ENCODE results near the gene MPZL1.
A peak's percentile ranks its signal among the peaks of the same experiment; 100 is the strongest.

MPZL1 gene

DNA sequence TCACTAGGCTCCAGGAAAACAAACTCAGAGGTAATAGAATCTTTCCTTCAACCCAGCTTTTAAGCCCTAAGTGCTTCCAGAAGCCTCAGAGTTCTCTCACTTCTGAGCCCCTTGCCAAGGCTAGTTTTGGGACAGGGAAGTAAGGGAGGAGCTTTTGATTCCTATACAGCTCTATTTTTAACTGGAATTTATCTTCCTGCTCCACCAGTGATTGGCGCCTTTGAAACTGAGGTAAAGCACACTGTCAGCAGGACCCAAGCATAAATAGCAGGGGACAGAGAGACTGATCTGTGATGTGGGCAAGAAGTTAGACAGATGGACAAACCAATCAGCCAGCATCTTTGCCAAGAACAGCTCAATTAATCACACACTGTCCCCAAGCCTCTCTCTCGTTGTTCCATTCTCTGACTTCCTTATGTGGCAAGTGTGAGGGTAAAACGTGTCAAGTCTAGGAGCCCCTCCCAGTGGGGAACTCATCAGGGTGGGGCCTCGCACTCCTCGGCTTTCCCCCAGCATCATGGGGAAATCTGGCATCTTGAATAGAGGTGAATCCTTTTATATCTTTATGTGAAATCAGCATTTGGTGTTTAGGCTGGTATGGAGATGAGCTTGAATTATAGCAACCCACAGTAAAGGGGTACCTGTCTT is 40.2 kb upstream of the MPZL1 start:
- Mint-ChIP-seq H3K4me3 (no peak overlapping the region), H3K4me1 (peaks cover 47% of the 10 kb centered on the region), H3K27ac (peak overlapping the region; percentile 57), H3K27me3 (ENCODE audit: low read depth, poor library complexity) (peaks cover 4% of the 10 kb centered on the region), H3K9me3 (no peaks in the 10 kb centered on the region), H3K36me3 (ENCODE audit: low read depth) (no peaks in the 10 kb centered on the region)
- DNase-seq = no peak
- TF ChIP-seq, protein P1, sequence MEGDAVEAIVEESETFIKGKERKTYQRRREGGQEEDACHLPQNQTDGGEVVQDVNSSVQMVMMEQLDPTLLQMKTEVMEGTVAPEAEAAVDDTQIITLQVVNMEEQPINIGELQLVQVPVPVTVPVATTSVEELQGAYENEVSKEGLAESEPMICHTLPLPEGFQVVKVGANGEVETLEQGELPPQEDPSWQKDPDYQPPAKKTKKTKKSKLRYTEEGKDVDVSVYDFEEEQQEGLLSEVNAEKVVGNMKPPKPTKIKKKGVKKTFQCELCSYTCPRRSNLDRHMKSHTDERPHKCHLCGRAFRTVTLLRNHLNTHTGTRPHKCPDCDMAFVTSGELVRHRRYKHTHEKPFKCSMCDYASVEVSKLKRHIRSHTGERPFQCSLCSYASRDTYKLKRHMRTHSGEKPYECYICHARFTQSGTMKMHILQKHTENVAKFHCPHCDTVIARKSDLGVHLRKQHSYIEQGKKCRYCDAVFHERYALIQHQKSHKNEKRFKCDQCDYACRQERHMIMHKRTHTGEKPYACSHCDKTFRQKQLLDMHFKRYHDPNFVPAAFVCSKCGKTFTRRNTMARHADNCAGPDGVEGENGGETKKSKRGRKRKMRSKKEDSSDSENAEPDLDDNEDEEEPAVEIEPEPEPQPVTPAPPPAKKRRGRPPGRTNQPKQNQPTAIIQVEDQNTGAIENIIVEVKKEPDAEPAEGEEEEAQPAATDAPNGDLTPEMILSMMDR (IDR thresholded peaks at IDR 0.05) = no peak

DNA sequence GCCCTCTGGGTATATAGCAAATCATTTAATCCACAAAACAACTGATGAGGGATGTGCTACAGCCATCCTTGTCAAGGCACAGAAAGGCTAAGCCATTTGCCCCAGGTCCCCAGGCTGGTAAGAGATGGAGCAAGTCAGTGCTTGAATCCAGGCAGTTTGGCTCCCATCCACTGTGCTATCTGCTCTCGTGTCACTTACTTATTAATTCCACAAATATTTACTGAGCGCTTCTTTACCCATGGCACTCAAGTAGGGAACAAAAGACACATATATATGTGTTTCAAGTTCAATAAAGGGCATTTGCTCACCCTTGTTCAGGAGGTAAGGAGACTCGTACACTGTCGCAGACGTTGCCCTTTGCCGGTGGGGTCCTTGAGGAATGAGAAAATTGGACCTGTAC is 38.6 kb upstream of the MPZL1 start:
- no peak overlapping the region for H3K4me3 Mint-ChIP-seq
- H3K27me3 Mint-ChIP-seq (ENCODE audit: low read depth, poor library complexity) = peaks cover 4% of the 10 kb centered on the region
- no peaks in the 10 kb centered on the region for H3K36me3 Mint-ChIP-seq (ENCODE audit: low read depth)
- no peaks in the 10 kb centered on the region for H3K9me3 Mint-ChIP-seq
- no peak for DNase-seq
- peaks cover 56% of the 10 kb centered on the region for H3K4me1 Mint-ChIP-seq
- TF ChIP-seq, protein P1 (IDR thresholded peaks at IDR 0.05) = no peak
- H3K27ac Mint-ChIP-seq = no peak overlapping the region

DNA sequence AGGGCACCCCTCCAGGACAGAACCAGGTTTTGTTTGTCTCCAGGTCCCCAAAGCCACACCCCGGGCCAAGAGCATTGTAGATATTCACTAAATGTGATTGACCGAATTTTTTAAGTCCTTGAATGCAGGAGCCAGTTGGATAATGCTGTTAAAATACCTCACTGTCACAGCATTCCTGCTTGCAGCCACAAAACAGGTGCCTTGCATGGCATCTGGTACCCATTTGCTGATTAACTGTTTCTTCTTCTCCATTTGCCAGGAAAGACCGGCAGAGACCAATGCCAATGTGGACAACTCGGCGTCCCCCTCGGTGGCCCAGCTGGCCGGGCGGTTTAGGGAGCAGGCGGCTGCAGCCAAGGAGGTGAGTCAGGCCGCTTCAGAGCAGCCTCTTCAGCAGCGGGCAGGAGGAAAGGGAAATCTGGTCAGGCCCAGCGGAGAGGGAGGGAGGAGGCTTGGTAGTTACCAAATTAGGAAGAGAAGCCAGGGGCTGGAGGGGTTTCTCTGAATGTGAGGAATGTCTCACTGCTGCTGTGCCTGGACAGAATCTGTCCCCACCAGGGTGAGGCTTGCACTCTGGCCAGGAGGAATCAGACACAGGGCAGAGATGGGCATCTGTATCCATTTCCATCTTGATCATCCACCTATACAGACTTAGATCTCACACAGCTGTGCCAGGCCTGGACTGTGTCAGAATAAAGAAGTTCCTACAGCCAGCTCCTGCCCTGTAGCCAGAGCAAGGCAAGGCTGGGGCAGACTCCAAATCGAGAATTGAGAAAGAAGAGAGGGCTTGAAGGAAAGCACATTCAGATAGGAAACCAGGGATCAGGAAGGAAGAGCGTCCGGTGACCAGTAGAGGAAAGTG is 37.9 kb upstream of the MPZL1 start:
- Mint-ChIP-seq H3K4me3 (no peak overlapping the region), H3K4me1 (peaks cover 56% of the 10 kb centered on the region), H3K27ac (no peak overlapping the region), H3K36me3 (ENCODE audit: low read depth) (no peaks in the 10 kb centered on the region), H3K9me3 (no peaks in the 10 kb centered on the region), H3K27me3 (ENCODE audit: low read depth, poor library complexity) (peaks cover 4% of the 10 kb centered on the region)
- DNase-seq = peak; percentile 33
- TF ChIP-seq, protein P1 (IDR thresholded peaks at IDR 0.05) = no peak

DNA sequence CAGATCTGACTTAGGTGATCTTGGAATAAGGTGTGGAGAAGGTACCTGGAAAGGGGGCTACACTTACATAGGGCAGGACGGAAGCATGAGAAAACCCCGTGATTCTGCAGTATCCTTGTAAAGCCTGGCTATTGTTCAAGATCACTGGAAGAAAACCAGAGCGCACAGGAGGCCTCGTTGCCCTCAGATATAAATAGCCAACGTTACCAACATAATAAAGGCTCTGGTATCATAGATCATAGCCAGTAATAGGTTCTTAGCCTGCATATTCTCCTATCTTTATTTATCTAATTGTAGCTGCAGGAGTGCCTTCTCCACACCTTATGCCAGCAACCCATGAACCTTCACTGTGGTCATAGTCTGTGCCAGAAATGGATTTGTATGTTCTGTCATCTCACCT is 35.9 kb upstream of the MPZL1 start:
- Mint-ChIP-seq H3K4me3 (no peak overlapping the region), H3K36me3 (ENCODE audit: low read depth) (no peaks in the 10 kb centered on the region), H3K9me3 (no peaks in the 10 kb centered on the region), H3K27me3 (ENCODE audit: low read depth, poor library complexity) (peaks cover 10% of the 10 kb centered on the region), H3K4me1 (peaks cover 56% of the 10 kb centered on the region), H3K27ac (no peak overlapping the region)
- TF ChIP-seq, protein P1 (IDR thresholded peaks at IDR 0.05) = no peak
- DNase-seq = no peak

DNA sequence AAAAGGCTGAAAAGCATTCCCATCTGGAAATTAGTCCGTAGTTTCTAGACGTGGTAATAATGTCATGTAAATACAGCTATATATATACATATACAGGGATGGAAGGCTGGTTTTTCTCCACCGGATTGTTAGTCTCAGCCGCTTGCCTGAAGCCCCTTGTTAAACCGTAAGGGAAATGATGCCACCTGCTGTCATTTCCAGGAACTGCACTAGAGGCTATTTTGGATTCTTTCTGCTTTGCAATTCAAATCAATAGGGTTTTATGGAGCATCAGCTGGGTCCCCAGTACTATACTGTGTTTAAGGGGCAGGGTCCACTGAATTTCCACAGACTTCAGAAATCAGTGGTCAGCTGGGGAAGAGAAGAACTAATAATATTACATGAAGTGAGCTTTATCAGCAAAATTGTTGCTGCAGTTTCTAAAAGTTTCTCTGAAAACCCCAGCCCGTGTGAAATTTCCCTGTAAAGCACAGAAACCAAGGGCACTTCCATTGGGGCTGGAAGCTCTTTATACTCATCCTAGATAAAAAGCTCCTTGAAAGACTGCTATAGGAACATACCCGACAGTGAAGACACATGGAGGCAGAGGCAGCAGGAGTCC is 33.8 kb upstream of the MPZL1 start:
- H3K27me3 Mint-ChIP-seq (ENCODE audit: low read depth, poor library complexity) = peaks cover 10% of the 10 kb centered on the region
- H3K9me3 Mint-ChIP-seq = no peaks in the 10 kb centered on the region
- H3K27ac Mint-ChIP-seq = no peak overlapping the region
- DNase-seq = peak; percentile 85
- peaks cover 40% of the 10 kb centered on the region for H3K4me1 Mint-ChIP-seq
- H3K36me3 Mint-ChIP-seq (ENCODE audit: low read depth) = no peaks in the 10 kb centered on the region
- no peak overlapping the region for H3K4me3 Mint-ChIP-seq
- TF ChIP-seq, protein P1 (IDR thresholded peaks at IDR 0.05) = peak; percentile 95
